Loucy (cell line): Measurements from ENCODE around the gene TOB1.

Experiments
- H2AFZ ChIP-seq: fragments of 200-600 bp; sonication (generic); 2 replicates; pipeline ENCODE4 v1.6.0; 2016; ENCODE audit warnings: antibody characterized with exemption, mild to moderate bottlenecking, low read length, moderate library complexity
- H3F3A ChIP-seq: fragments of 200-600 bp; 2 replicates; pipeline ENCODE4 v1.6.0; 2016; ENCODE audit warnings: antibody characterized with exemption, low read depth, mild to moderate bottlenecking
- H3K27me3 ChIP-seq: fragments of 200-600 bp; sonication (generic); 2 replicates; pipeline ENCODE4 v1.6.1; 2014; ENCODE audit warnings: low read length, mild to moderate bottlenecking; ENCODE audit not compliant: insufficient read depth, poor library complexity, severe bottlenecking
- H3K36me3 ChIP-seq: fragments of 200-600 bp; sonication (generic); 2 replicates; pipeline ENCODE4 v1.6.1; 2016; ENCODE audit warnings: low read length; ENCODE audit not compliant: insufficient read depth
- H3K4me1 ChIP-seq: fragments of 200-600 bp; sonication (generic); 2 replicates; pipeline ENCODE4 v1.5.1; 2014; ENCODE audit warnings: low read length, mild to moderate bottlenecking; ENCODE audit not compliant: insufficient read depth, poor library complexity, severe bottlenecking
- H3K4me2 ChIP-seq: fragments of 200-600 bp; sonication (generic); 2 replicates; pipeline ENCODE4 v1.6.0; 2014; ENCODE audit warnings: antibody characterized with exemption, low read length, low read depth, mild to moderate bottlenecking; ENCODE audit not compliant: poor library complexity, severe bottlenecking
- H3K4me3 ChIP-seq: fragments of 200-600 bp; sonication (generic); 2 replicates; pipeline ENCODE4 v1.5.1; 2014; ENCODE audit warnings: low read length, mild to moderate bottlenecking, mixed read lengths; ENCODE audit not compliant: poor library complexity, severe bottlenecking
- H3K79me2 ChIP-seq: fragments of 200-600 bp; sonication (generic); 2 replicates; pipeline ENCODE4 v1.6.1; 2014; ENCODE audit warnings: low read length; ENCODE audit not compliant: insufficient read depth
- H3K9ac ChIP-seq: fragments of 200-600 bp; sonication (generic); 2 replicates; pipeline ENCODE4 v1.6.0; 2014; ENCODE audit warnings: mild to moderate bottlenecking, low read depth, low read length, moderate library complexity; ENCODE audit not compliant: poor library complexity, severe bottlenecking
- H3K9me2 ChIP-seq: fragments of 200-600 bp; sonication (generic); replicated peaks from 2 replicates; pipeline ENCODE4 v1.6.1; 2016; ENCODE audit warnings: low read depth, low read length, mixed read lengths
- H3K9me3 ChIP-seq: fragments of 200-600 bp; sonication (generic); 2 replicates; pipeline ENCODE4 v1.6.1; 2014; ENCODE audit warnings: mild to moderate bottlenecking, antibody characterized with exemption, low read length, low read depth; ENCODE audit not compliant: insufficient read depth
- H4K20me1 ChIP-seq: fragments of 200-600 bp; sonication (generic); 2 replicates; pipeline ENCODE4 v1.6.0; 2014; ENCODE audit warnings: antibody characterized with exemption, low read length, mild to moderate bottlenecking; ENCODE audit not compliant: insufficient read depth, poor library complexity, severe bottlenecking
- EZH2phosphoT487 ChIP-seq: fragments of 200-600 bp; IDR thresholded peaks from 2 replicates; pipeline ENCODE4 v1.6.1; 2018; ENCODE audit warnings: antibody characterized with exemption, mild to moderate bottlenecking, moderate library complexity, borderline replicate concordance
- TF ChIP-seq, protein P1 (sequence below): fragments of 200-600 bp; sonication (generic); conservative IDR thresholded peaks from 2 replicates; pipeline ENCODE4 v1.5.1; 2014; ENCODE audit warnings: mild to moderate bottlenecking, antibody characterized with exemption, low read length

The TOB1 gene

DNA sequence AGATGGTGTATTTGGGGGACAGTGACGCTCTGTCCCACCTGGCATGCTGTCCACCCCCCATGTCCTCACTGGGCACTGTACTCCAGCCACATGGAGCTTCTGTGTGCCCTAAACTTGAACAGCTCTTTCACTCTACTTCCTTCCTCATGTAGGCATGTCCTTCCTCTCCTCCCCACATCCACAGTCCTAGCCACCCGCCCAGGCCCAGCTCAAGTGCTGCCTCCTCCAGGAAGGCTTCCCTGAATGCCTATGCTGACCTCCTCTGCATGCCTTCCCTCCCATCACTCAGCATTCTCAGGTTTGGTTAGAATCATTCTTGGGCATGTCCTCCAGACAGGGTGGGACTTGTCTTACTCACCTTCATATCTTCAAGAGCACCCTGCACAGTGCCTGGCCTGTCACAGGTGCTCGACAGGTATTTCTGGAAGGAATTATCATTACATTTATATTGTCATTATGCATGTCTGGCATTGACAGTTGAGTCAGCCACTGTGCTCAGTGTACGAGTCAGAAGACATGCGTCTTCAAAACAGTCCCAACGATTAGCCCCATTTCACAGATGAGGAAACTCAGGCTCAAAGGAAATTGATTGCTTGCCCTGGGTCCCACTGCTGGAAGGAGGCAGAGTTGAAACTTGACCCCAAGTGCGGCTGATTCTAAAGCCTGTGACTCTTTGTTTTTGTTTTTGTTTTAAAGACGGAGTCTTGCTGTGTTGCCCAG lies 42.1 kb upstream of the TOB1 start:
- Histone ChIP-seq H3K9ac (no peak overlapping the region), H3K27me3 (no peaks in the 10 kb centered on the region), H3K9me2 (no peaks in the 10 kb centered on the region), H3K79me2 (no peaks in the 10 kb centered on the region), H3K4me1 (peaks cover 6% of the 10 kb centered on the region), H3K36me3 (no peaks in the 10 kb centered on the region), H3K9me3 (no peaks in the 10 kb centered on the region), H3F3A (no peaks in the 10 kb centered on the region), H2AFZ (no peak overlapping the region), H4K20me1 (no peaks in the 10 kb centered on the region), H3K4me2 (no peak overlapping the region), H3K4me3 (no peak overlapping the region)
- TF ChIP-seq, protein P1, sequence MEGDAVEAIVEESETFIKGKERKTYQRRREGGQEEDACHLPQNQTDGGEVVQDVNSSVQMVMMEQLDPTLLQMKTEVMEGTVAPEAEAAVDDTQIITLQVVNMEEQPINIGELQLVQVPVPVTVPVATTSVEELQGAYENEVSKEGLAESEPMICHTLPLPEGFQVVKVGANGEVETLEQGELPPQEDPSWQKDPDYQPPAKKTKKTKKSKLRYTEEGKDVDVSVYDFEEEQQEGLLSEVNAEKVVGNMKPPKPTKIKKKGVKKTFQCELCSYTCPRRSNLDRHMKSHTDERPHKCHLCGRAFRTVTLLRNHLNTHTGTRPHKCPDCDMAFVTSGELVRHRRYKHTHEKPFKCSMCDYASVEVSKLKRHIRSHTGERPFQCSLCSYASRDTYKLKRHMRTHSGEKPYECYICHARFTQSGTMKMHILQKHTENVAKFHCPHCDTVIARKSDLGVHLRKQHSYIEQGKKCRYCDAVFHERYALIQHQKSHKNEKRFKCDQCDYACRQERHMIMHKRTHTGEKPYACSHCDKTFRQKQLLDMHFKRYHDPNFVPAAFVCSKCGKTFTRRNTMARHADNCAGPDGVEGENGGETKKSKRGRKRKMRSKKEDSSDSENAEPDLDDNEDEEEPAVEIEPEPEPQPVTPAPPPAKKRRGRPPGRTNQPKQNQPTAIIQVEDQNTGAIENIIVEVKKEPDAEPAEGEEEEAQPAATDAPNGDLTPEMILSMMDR = no peak
- no peak for TF ChIP-seq EZH2phosphoT487

DNA sequence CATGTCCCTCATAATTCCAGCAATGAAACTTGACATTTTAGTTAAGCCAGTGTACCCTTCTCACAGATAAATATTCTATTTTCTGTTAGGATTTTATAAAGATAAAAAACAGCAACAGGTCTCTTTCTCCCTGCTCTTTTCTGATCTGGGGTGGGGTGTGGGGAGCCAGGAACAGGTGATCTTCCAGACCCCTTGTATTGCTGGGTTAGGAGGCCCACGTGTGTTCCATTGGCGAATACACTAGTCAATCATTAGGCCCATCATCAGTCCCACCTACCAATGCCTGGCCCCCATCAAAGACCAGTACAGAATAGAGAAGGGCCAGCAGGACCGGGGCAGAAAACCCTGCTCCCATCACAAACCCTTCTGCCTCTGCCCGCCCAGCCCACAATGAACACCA lies 40.3 kb upstream of the TOB1 start:
- H4K20me1 ChIP-seq = no peaks in the 10 kb centered on the region
- H3K4me1 ChIP-seq = peaks cover 6% of the 10 kb centered on the region
- no peaks in the 10 kb centered on the region for H3K79me2 ChIP-seq
- no peaks in the 10 kb centered on the region for H3K27me3 ChIP-seq
- no peaks in the 10 kb centered on the region for H3K36me3 ChIP-seq
- no peak overlapping the region for H3K4me2 ChIP-seq
- H3K9me3 ChIP-seq = no peaks in the 10 kb centered on the region
- H3K9me2 ChIP-seq = no peaks in the 10 kb centered on the region
- no peaks in the 10 kb centered on the region for H3F3A ChIP-seq
- H2AFZ ChIP-seq = no peak overlapping the region
- H3K4me3 ChIP-seq = no peak overlapping the region
- H3K9ac ChIP-seq = no peak overlapping the region
- TF ChIP-seq, protein P1 = no peak
- no peak for TF ChIP-seq EZH2phosphoT487

DNA sequence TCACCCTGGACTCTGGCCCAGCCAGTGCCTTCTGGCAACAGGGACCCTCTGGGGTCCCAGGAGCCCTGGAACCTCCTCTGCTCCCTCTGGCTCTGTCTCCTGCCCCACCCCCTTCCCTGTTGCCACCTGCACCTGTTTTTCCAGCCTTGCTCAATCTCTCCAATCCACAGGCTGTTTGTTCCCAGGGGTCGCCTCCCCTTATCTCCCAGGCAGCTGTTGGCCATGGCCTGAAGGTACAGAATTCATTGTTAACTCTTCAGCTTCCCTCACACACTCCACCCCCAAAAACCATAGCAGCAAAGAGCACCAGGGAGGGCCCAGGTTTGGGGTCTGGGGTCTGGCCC lies 39.3 kb upstream of the TOB1 start:
- TF ChIP-seq, protein P1 = no peak
- TF ChIP-seq EZH2phosphoT487 = no peak
- Histone ChIP-seq H3K36me3 (no peaks in the 10 kb centered on the region), H3K9me3 (no peaks in the 10 kb centered on the region), H3K9me2 (no peaks in the 10 kb centered on the region), H3K27me3 (no peaks in the 10 kb centered on the region), H2AFZ (no peak overlapping the region), H3K9ac (no peak overlapping the region), H3K4me1 (peaks cover 6% of the 10 kb centered on the region), H3K79me2 (no peaks in the 10 kb centered on the region), H3F3A (no peaks in the 10 kb centered on the region), H3K4me2 (no peak overlapping the region), H4K20me1 (no peaks in the 10 kb centered on the region), H3K4me3 (no peak overlapping the region)
